Retinal pigment epithelial cell (primary cell): ENCODE results near the gene PRDM1.

Experiments used
- DNase-seq: peaks from one replicate; pipeline ENCODE4 v3.0.0-alpha.2; 2010; ENCODE audit warnings: low read depth
- H3K4me3 ChIP-seq: 2 replicates; pipeline ENCODE4 v1.5.1; 2011; ENCODE audit warnings: mild to moderate bottlenecking, low read length, control low read depth, moderate library complexity
- TF ChIP-seq, protein P1 (sequence below): conservative IDR thresholded peaks from 2 replicates; pipeline ENCODE4 v1.5.1; 2011; ENCODE audit warnings: low read depth, low read length, control low read depth, inconsistent platforms

The PRDM1 gene

DNA sequence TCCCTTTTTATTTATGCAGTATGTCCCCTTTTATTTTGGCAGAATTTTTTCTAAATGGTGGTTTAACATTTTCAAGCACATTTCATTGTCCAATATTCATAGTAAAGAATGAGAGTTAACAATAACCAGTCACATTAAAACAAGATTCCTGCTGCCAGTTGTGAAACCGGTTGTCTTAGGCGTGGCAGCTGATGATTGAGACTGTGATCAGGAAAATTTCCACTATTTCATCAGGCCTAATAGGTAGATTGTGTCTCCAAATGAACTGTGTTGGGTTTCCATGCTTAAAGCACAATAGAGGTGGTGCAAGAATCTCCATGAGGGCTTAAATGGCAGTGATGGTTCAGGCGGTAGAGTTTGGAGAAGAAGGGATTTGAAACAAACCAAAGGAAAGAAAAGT lies 15.3 kb downstream of the PRDM1 start:
- no peak for DNase-seq
- TF ChIP-seq, protein P1, sequence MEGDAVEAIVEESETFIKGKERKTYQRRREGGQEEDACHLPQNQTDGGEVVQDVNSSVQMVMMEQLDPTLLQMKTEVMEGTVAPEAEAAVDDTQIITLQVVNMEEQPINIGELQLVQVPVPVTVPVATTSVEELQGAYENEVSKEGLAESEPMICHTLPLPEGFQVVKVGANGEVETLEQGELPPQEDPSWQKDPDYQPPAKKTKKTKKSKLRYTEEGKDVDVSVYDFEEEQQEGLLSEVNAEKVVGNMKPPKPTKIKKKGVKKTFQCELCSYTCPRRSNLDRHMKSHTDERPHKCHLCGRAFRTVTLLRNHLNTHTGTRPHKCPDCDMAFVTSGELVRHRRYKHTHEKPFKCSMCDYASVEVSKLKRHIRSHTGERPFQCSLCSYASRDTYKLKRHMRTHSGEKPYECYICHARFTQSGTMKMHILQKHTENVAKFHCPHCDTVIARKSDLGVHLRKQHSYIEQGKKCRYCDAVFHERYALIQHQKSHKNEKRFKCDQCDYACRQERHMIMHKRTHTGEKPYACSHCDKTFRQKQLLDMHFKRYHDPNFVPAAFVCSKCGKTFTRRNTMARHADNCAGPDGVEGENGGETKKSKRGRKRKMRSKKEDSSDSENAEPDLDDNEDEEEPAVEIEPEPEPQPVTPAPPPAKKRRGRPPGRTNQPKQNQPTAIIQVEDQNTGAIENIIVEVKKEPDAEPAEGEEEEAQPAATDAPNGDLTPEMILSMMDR, result no peak
- no peak overlapping the region for H3K4me3 ChIP-seq

DNA sequence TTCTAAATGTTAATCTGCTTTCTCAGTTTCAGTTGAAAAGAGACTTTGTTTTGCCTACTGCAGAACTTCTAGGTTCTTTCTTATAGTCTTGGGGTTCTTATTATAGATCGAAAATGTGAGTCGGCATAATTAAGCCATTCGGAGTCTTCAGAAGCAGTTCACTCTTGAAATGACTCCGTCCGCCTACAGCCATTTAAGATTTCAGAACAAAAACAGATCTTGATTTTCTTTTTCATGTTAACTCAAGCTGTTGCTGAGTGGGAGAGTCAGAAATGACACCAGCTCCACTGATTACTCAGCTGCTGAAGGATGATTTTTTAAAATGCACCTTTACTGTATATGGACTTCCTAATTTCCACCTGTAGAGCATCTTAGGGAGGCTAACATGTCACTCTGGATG lies 15.9 kb downstream of the PRDM1 start:
- TF ChIP-seq, protein P1, result no peak
- DNase-seq, result no peak
- no peak overlapping the region for H3K4me3 ChIP-seq

DNA sequence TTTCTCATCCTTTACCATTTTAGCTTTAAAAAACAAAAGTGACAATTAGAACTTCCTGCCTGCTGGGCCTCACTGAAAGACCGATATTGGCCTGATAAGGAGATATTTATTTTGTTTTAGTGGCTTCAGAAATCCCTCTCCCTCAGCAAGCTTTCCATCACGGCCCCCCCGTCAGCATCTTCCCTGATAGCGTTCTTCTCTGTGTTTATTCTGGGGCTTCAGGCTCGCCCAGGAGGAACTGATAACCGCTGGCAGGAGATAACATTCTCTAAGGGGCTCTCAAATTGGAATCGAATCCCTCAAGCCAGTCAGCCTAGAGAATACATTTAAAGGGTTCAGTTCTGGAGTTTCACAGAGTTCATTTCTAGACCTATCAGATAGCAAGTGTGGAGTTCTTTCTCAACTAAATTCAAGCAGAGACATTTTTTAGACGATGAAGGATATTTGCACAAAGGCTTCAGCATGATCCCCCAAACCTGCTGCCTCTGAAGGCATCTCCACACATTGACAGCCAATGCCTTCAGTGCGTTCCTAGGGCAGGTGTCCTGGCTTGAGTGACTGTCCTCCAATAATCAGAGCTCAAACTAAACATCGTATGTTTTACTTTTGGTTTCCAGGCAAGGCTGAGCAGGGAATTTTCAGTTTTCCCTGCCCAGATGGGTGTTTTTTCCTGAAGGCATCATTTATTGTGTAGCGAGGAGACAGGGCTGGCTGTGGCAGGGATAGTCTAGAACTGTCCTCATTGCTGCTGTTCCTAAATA lies 17.0 kb downstream of the PRDM1 start:
- no peak overlapping the region for H3K4me3 ChIP-seq
- TF ChIP-seq, protein P1, result no peak
- no peak for DNase-seq

- TF ChIP-seq, protein P1, result no peak
- no peak for DNase-seq
- no peak overlapping the region for H3K4me3 ChIP-seq
Measured at GRCh38 chr6:106103728-106104109, 17.6 kb downstream of the PRDM1 start.

- H3K4me3 ChIP-seq, result no peak overlapping the region
- DNase-seq, result no peak
- TF ChIP-seq, protein P1, result no peak
Measured at GRCh38 chr6:106104476-106104875, 18.3 kb downstream of the PRDM1 start.

- no peak for DNase-seq
- H3K4me3 ChIP-seq, result no peak overlapping the region
- TF ChIP-seq, protein P1, result no peak
Measured at GRCh38 chr6:106104941-106105340, 18.8 kb downstream of the PRDM1 start.

DNA sequence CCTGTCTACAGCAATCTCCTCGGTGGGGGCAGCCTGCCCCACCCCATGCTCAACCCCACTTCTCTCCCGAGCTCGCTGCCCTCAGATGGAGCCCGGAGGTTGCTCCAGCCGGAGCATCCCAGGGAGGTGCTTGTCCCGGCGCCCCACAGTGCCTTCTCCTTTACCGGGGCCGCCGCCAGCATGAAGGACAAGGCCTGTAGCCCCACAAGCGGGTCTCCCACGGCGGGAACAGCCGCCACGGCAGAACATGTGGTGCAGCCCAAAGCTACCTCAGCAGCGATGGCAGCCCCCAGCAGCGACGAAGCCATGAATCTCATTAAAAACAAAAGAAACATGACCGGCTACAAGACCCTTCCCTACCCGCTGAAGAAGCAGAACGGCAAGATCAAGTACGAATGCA lies 19.4 kb downstream of the PRDM1 start:
- no peak for DNase-seq
- TF ChIP-seq, protein P1, result no peak
- no peak overlapping the region for H3K4me3 ChIP-seq
